Measurements from ENCODE around the gene DHX32.

The DHX32 gene

DNA sequence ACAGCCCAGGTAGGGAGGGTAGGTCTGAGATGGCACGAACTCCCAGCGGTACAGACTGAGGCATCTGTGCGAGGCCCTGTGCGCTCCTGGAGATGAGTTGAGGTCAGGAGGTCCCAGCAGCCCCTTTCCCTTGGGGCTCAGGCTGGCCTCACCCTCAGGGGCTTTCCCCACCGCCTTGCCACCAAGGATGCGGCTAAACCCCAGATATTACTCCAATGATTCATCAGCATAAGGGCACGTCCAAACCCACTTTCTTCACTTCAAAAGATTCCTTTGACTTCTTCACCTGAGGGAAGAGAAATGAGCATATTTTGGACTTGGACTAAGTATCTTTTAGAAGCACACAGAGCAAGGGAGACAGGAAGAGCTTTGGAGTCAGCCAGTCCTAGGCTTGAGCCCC lies 78.4 kb downstream of the DHX32 start:
- H3K36me3 ChIP-seq (ENCODE audit: low read length) = peaks cover 7% of the 10 kb centered on the region
- H3K9me3 ChIP-seq (ENCODE audit: insufficient read depth, low read length) = no peaks in the 10 kb centered on the region
- H3K27me3 ChIP-seq (ENCODE audit: low read length) = no peaks in the 10 kb centered on the region
- H4K20me1 ChIP-seq (ENCODE audit: low read depth, low read length) = no peaks in the 10 kb centered on the region
- no peaks in the 10 kb centered on the region for H3K79me2 ChIP-seq (ENCODE audit: insufficient read depth, low read length)
- TF ChIP-seq, protein P1, sequence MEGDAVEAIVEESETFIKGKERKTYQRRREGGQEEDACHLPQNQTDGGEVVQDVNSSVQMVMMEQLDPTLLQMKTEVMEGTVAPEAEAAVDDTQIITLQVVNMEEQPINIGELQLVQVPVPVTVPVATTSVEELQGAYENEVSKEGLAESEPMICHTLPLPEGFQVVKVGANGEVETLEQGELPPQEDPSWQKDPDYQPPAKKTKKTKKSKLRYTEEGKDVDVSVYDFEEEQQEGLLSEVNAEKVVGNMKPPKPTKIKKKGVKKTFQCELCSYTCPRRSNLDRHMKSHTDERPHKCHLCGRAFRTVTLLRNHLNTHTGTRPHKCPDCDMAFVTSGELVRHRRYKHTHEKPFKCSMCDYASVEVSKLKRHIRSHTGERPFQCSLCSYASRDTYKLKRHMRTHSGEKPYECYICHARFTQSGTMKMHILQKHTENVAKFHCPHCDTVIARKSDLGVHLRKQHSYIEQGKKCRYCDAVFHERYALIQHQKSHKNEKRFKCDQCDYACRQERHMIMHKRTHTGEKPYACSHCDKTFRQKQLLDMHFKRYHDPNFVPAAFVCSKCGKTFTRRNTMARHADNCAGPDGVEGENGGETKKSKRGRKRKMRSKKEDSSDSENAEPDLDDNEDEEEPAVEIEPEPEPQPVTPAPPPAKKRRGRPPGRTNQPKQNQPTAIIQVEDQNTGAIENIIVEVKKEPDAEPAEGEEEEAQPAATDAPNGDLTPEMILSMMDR (IDR thresholded peaks at IDR 0.05; ENCODE audit: insufficient read depth, low read length, poor library complexity, severe bottlenecking) = no peak
- no peak for TF ChIP-seq EZH2phosphoT487 (conservative IDR thresholded peaks at IDR 0.05; ENCODE audit: low read length)
- H3K4me3 ChIP-seq (ENCODE audit: insufficient read depth, low read length, poor library complexity, severe bottlenecking) = no peak overlapping the region
- no peak overlapping the region for H3K4me2 ChIP-seq (ENCODE audit: low read depth, low read length, poor library complexity, severe bottlenecking)
- no peaks in the 10 kb centered on the region for H3F3A ChIP-seq (ENCODE audit: insufficient read depth)
- H3K27ac ChIP-seq (ENCODE audit: low read depth, low read length) = no peak overlapping the region
- H2AFZ ChIP-seq (ENCODE audit: low read depth, low read length, severe bottlenecking) = no peak overlapping the region
- no peak overlapping the region for H3K9ac ChIP-seq (ENCODE audit: low read length)
- no peaks in the 10 kb centered on the region for H3K9me2 ChIP-seq (replicated peaks; ENCODE audit: insufficient read depth, low read length)

DNA sequence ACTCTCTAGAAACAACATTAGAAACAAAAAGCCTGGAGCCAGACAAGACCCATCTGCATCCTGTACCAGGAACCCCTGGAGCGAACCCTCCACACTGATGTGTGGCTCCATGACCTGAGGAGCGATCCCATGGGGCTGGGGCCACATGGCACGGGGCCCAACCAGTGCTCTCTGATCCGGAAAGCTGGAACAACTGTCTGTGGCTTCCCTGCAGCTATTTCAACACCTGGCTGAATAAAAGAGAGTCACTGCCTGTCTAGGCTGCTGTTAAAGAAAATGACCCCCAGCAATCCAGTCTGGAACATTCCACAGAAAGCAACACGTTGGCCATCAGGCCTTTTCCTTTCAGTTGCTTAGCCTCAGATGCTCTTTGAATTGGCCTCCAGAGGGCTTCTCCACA lies 79.0 kb downstream of the DHX32 start:
- Histone ChIP-seq H3K36me3 (ENCODE audit: low read length) (peaks cover 7% of the 10 kb centered on the region), H3K4me2 (ENCODE audit: low read depth, low read length, poor library complexity, severe bottlenecking) (no peak overlapping the region), H3K9me3 (ENCODE audit: insufficient read depth, low read length) (no peaks in the 10 kb centered on the region)

DNA sequence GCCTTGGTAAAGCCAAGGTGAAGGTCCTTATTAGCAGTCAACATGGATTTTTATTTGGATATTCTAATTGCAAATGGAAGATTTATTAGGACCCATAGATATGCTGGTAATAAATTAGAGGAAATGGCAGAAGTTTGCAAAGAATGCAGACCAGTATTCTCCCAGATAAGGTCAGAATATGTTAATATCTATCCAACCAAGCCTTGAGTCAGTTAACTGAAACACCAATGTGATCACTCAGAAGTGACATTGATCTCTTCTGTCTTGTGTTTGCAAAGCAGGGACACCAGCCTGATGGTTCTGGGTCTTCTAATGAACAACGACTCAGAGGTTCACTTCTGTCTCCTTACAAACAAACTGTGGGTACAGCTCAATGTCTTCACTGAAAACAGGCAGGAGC lies 79.5 kb downstream of the DHX32 start:
- no peak for TF ChIP-seq EZH2phosphoT487 (conservative IDR thresholded peaks at IDR 0.05; ENCODE audit: low read length)
- TF ChIP-seq, protein P1 (IDR thresholded peaks at IDR 0.05; ENCODE audit: insufficient read depth, low read length, poor library complexity, severe bottlenecking) = no peak
- Histone ChIP-seq H3K4me2 (ENCODE audit: low read depth, low read length, poor library complexity, severe bottlenecking) (no peak overlapping the region), H3F3A (ENCODE audit: insufficient read depth) (no peaks in the 10 kb centered on the region), H3K9me3 (ENCODE audit: insufficient read depth, low read length) (no peaks in the 10 kb centered on the region), H3K4me3 (ENCODE audit: insufficient read depth, low read length, poor library complexity, severe bottlenecking) (no peak overlapping the region), H3K79me2 (ENCODE audit: insufficient read depth, low read length) (no peaks in the 10 kb centered on the region), H3K9ac (ENCODE audit: low read length) (no peak overlapping the region), H2AFZ (ENCODE audit: low read depth, low read length, severe bottlenecking) (no peak overlapping the region), H3K9me2 (replicated peaks; ENCODE audit: insufficient read depth, low read length) (no peaks in the 10 kb centered on the region), H4K20me1 (ENCODE audit: low read depth, low read length) (no peaks in the 10 kb centered on the region), H3K36me3 (ENCODE audit: low read length) (peaks cover 7% of the 10 kb centered on the region), H3K27me3 (ENCODE audit: low read length) (no peaks in the 10 kb centered on the region), H3K27ac (ENCODE audit: low read depth, low read length) (no peak overlapping the region)

More for the DNA sequence above, 79.0 kb downstream of the DHX32 start:
- no peak overlapping the region for H2AFZ ChIP-seq (ENCODE audit: low read depth, low read length, severe bottlenecking)
- no peaks in the 10 kb centered on the region for H3K27me3 ChIP-seq (ENCODE audit: low read length)
- H3F3A ChIP-seq (ENCODE audit: insufficient read depth) = no peaks in the 10 kb centered on the region
- H4K20me1 ChIP-seq (ENCODE audit: low read depth, low read length) = no peaks in the 10 kb centered on the region
- no peak overlapping the region for H3K27ac ChIP-seq (ENCODE audit: low read depth, low read length)
- H3K79me2 ChIP-seq (ENCODE audit: insufficient read depth, low read length) = no peaks in the 10 kb centered on the region
- no peak for TF ChIP-seq EZH2phosphoT487 (conservative IDR thresholded peaks at IDR 0.05; ENCODE audit: low read length)
- H3K4me3 ChIP-seq (ENCODE audit: insufficient read depth, low read length, poor library complexity, severe bottlenecking) = no peak overlapping the region
- H3K9me2 ChIP-seq (replicated peaks; ENCODE audit: insufficient read depth, low read length) = no peaks in the 10 kb centered on the region
- H3K9ac ChIP-seq (ENCODE audit: low read length) = no peak overlapping the region

DNA sequence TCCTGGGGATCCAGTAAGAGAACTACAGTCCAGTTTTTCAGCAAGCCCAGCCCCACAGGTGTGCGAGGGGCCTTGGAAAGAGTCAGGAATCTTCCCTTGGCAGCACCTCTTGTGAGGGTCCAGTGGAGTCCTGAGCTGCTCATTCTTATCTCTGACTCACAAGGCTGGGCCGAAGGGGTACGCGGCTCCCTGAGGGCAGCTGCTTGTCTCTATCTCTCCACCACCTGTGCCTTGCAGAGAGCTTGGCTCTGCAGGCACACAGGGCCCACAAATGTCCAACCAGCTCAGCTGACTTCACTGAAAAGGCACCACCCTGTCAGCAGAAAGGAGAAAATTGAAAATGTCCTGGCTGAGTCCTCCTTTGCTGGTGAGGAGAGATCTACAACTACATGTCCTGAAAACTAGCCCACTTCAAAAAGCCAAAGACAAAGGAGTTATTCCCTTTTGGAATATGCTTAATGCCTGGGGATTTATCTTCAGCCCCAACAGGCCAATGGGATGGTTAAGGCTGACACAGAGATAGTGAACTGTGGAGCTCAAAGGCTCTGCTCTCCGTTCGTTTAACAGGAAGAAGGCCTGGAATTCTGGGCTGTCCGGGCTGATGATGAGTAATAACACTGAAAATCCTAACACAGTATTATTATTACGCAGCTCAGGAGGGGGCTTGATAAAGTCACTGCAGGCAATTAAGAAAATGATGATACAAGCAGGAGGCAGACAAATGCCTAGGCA lies 81.5 kb downstream of the DHX32 start:
- Histone ChIP-seq H2AFZ (ENCODE audit: low read depth, low read length, severe bottlenecking) (no peak overlapping the region), H4K20me1 (ENCODE audit: low read depth, low read length) (no peaks in the 10 kb centered on the region), H3K27ac (ENCODE audit: low read depth, low read length) (no peak overlapping the region), H3K9ac (ENCODE audit: low read length) (no peak overlapping the region), H3K79me2 (ENCODE audit: insufficient read depth, low read length) (no peaks in the 10 kb centered on the region), H3K9me2 (replicated peaks; ENCODE audit: insufficient read depth, low read length) (no peaks in the 10 kb centered on the region), H3K4me3 (ENCODE audit: insufficient read depth, low read length, poor library complexity, severe bottlenecking) (no peak overlapping the region), H3K4me2 (ENCODE audit: low read depth, low read length, poor library complexity, severe bottlenecking) (no peak overlapping the region), H3F3A (ENCODE audit: insufficient read depth) (no peaks in the 10 kb centered on the region), H3K9me3 (ENCODE audit: insufficient read depth, low read length) (no peaks in the 10 kb centered on the region), H3K27me3 (ENCODE audit: low read length) (no peaks in the 10 kb centered on the region), H3K36me3 (ENCODE audit: low read length) (peaks cover 7% of the 10 kb centered on the region)
- TF ChIP-seq, protein P1 (IDR thresholded peaks at IDR 0.05; ENCODE audit: insufficient read depth, low read length, poor library complexity, severe bottlenecking) = no peak
- TF ChIP-seq EZH2phosphoT487 (conservative IDR thresholded peaks at IDR 0.05; ENCODE audit: low read length) = no peak
